HG03571 (cell line): Measurements from ENCODE around the gene PAIP1.
"Not testable (repeated sequence)": the region's sequence is repeated elsewhere in the genome, so short reads cannot be mapped to it uniquely, and the experiment has no call there.

ENCODE experiments used
- ATAC-seq: cut with Tn5 transposase; IDR thresholded peaks from one replicate; pipeline ENCODE4 v1.9.1; 2021; ENCODE audit not compliant: unreplicated experiment

Gene PAIP1

GRCh38 chr5:43572357-43572756, 15.5 kb upstream of the PAIP1 start:
- ATAC-seq, result no peak

DNA sequence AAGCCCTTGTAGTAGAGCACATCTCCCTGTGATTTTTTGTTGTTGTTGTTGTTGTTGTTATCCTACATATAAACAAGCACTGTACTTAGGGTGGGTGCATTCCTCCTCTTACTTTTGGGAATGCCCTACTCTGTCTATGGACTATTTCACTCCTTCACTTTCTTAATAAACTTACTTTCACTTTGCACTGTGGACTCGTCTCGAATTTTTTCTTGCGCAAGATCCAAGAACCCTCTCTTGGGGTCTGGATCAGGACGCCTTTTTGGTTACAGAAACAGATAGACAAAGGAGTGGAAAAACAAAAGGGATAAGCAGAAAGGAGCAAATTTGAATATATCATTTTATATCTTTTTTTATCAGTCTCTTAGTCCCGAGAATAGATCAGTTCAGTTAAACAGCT, 14.4 kb upstream of the PAIP1 start:
- ATAC-seq, result no peak

GRCh38 chr5:43570450-43571158, 13.7 kb upstream of the PAIP1 start:
- ATAC-seq, result no peak

DNA sequence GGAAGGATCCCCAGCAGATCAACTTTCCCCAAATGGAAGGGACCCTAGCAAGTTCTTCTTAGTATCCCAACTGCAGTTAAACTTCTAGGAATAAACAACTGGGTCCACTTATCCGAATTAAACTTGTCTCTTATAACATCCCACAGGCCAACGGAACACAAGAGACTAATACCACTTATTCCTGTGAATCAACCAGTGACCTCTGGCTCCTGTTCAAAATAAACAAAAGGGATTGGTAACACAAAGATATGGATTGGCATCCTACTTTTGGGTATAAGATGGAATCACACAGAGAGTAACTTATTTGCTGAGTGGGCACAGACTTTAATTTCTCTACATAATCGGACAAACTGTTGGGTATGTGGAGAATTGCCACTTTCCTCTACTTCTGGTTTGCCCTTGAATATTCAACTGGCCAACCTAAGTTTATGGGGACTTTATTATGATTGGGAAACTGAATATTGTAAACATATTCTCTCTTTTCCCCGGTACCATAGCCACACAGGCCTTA, 12.4 kb upstream of the PAIP1 start:
- no peak for ATAC-seq

GRCh38 chr5:43567967-43568366, 11.1 kb upstream of the PAIP1 start:
- ATAC-seq, result no peak

DNA sequence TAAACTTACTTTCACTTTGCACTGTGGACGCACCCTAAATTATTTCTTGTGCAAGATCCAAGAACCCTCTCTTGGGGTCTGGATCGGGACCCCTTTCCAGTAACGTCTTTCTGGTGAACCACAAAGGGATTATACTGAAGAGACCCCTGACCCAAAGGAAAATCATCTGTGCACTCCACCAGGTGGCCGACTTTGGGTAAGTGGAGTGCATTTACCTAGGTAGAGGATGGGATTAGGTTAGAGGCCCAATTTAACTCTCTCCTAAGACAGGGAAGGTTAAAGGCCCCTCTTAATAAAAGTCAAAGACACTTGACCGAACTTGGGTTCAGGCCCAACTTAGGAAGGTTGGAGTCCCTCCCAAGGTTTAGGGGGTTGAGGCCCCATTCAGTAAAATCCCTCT, 8.2 kb upstream of the PAIP1 start:
- ATAC-seq, result no peak

- no peak for ATAC-seq
These were observed 7.5 kb upstream of the PAIP1 start for GRCh38 chr5:43564289-43564850.

- no peak for ATAC-seq
These were observed 6.4 kb upstream of the PAIP1 start for GRCh38 chr5:43563321-43563720.

DNA sequence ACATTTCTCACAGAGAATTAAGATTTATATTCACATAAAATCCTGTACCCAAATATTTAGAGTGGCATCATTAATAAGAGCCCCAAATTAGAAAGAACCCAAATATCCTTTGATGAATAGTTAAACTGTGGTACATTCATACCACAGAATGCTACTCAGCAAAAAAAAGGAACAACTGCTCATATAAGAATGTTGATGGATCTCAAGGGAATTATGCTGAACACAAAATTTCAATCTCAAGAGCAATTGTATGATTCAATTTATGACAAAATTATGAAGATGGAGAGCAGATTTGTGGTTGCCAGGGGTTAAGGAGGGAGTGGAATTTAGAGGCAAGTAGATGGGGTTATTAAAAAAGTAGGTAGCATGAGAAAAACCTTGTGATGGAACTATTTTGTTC, 4.5 kb upstream of the PAIP1 start:
- ATAC-seq, result no peak

GRCh38 chr5:43560128-43560527, 3.3 kb upstream of the PAIP1 start:
- ATAC-seq, result no peak

GRCh38 chr5:43556607-43556856, 345 bp downstream of the PAIP1 start:
- ATAC-seq, result peak; percentile 90

- peak; percentile 28 for ATAC-seq
These were observed 826 bp downstream of the PAIP1 start for GRCh38 chr5:43555895-43556606.

GRCh38 chr5:43554497-43554896, 2.4 kb downstream of the PAIP1 start:
- no peak for ATAC-seq

GRCh38 chr5:43553381-43553780, 3.5 kb downstream of the PAIP1 start:
- ATAC-seq, result no peak

GRCh38 chr5:43551731-43552130, 5.1 kb downstream of the PAIP1 start:
- ATAC-seq, result no peak

- not testable (repeated sequence) for ATAC-seq
These were observed 7.6 kb downstream of the PAIP1 start for GRCh38 chr5:43549272-43549671.

- ATAC-seq, result no peak
These were observed 8.5 kb downstream of the PAIP1 start for GRCh38 chr5:43548358-43548757.

DNA sequence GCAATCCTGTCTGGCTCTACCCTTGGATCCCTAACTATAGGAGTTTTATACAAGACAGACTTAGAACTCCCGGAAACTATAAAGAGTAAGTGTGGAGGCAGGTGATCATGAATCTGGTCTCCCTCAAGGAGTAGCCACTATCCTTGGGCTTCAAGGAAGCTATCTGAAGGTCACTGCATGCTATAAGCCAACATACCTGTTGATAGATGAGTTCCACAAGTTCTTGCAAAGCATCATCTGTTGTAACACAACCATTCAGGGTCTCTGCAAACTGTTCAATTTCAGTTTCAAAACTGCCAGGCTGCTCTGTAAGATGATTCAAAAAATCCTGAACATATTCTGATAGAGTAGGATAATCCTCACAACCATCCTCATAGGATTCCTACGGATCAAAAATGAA, 9.3 kb downstream of the PAIP1 start:
- ATAC-seq, result no peak

DNA sequence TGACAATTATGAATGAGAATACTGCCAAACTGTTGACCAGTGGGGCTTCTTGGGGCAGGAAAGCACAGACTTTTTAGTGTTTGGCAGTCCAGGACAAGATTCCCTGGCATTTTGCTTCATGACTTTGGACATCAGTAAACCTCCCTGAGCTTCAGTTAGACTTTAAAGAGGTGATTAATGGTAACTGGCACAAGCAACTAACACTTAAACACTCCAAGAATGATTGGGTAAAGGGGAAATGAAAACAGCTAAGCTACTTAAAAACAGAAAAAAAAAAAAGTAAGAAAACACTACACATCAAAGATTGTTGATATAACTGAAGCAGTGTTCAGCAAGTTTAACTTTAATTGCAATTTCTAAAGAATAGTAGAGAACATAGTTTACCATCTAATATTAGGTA, 13.4 kb downstream of the PAIP1 start:
- no peak for ATAC-seq

- no peak for ATAC-seq
These were observed 16.1 kb downstream of the PAIP1 start for GRCh38 chr5:43540746-43541145.

- no peak for ATAC-seq
These were observed 19.9 kb downstream of the PAIP1 start for GRCh38 chr5:43536972-43537371.

- no peak for ATAC-seq
These were observed 23.2 kb downstream of the PAIP1 start for GRCh38 chr5:43533646-43534045.
